Stimulated activated CD8-positive, alpha-beta memory T cell treated with anti-CD3 and anti-CD28 coated beads, Interleukin-7, amount 100 ng/mL, for 24 hours (primary cell): ENCODE data around the gene BABAM2.
"Not testable (repeated sequence)": the region's sequence is repeated elsewhere in the genome, so short reads cannot be mapped to it uniquely, and the experiment has no call there.

Experiments used
- DNase-seq: peaks from one replicate; pipeline ENCODE4 v3.0.0-alpha.2; 2020; ENCODE audit warnings: low read depth

BABAM2 gene

GRCh38 chr2:28332696-28333095, 442.2 kb downstream of the BABAM2 start:
- DNase-seq, result no peak

GRCh38 chr2:28333606-28334526, 443.3 kb downstream of the BABAM2 start:
- DNase-seq, result no peak

GRCh38 chr2:28334527-28334894, 444.0 kb downstream of the BABAM2 start:
- DNase-seq, result no peak

GRCh38 chr2:28335265-28335664, 444.7 kb downstream of the BABAM2 start:
- DNase-seq, result not testable (repeated sequence)

GRCh38 chr2:28335666-28336065, 445.1 kb downstream of the BABAM2 start:
- DNase-seq, result no peak

- DNase-seq, result no peak
Measured at GRCh38 chr2:28336264-28336980, 445.9 kb downstream of the BABAM2 start.

- DNase-seq, result no peak
Measured at GRCh38 chr2:28336982-28337627, 446.6 kb downstream of the BABAM2 start.

GRCh38 chr2:28338046-28338817, 447.7 kb downstream of the BABAM2 start:
- DNase-seq, result no peak

GRCh38 chr2:28338831-28339321, 448.3 kb downstream of the BABAM2 start:
- no peak for DNase-seq

- no peak for DNase-seq
Measured at GRCh38 chr2:28339516-28340175, 449.1 kb downstream of the BABAM2 start.

- no peak for DNase-seq
Measured at GRCh38 chr2:28340312-28341202, 450.0 kb downstream of the BABAM2 start.

GRCh38 chr2:28341208-28341891, 450.8 kb downstream of the BABAM2 start:
- DNase-seq, result no peak

GRCh38 chr2:28342081-28342967, 451.8 kb downstream of the BABAM2 start:
- DNase-seq, result no peak

GRCh38 chr2:28343184-28343942, 452.8 kb downstream of the BABAM2 start:
- DNase-seq, result no peak

- no peak for DNase-seq
Measured at GRCh38 chr2:28343971-28344715, 453.6 kb downstream of the BABAM2 start.

GRCh38 chr2:28344756-28345373, 454.3 kb downstream of the BABAM2 start:
- no peak for DNase-seq

GRCh38 chr2:28345619-28346018, 455.1 kb downstream of the BABAM2 start:
- DNase-seq, result no peak
